Prostate gland (tissue), 2 donors: Measurements from ENCODE around the gene DOLK. TPM values are rescaled to one million over a fixed set of nuclear protein-coding genes. Genes with fewer than 3 reads are reported as not detected.

ENCODE experiments used
- DNase-seq: peaks from one replicate; pipeline ENCODE4 v3.0.0-alpha.2; 2019; ENCODE audit warnings: low spot score
- H3K27ac ChIP-seq, 2 donors: fragments of 200-600 bp; sonication (generic); 2 replicates each; pipeline ENCODE4 v1.5.1; 2017 to 2019
- H3K27me3 ChIP-seq: fragments of 200-600 bp; sonication (generic); replicated peaks from 2 replicates; pipeline ENCODE4 v1.5.1; 2019; ENCODE audit not compliant: insufficient read depth
- H3K36me3 ChIP-seq, 2 donors: fragments of 200-600 bp; sonication (generic); 1 replicate in 1 of 2; 2 replicates in 1 of 2; pipeline versions ENCODE4 v1.5.1 to v1.8.1; 2017 to 2019
- H3K4me1 ChIP-seq: fragments of 200-600 bp; sonication (generic); replicated peaks from 2 replicates; pipeline ENCODE4 v1.5.1; 2019
- H3K4me3 ChIP-seq, 2 donors: fragments of 200-600 bp; sonication (generic); 2 replicates each; pipeline ENCODE4 v1.5.1; 2017 to 2019
- H3K9me3 ChIP-seq: fragments of 200-600 bp; sonication (generic); 2 replicates; pipeline ENCODE4 v1.5.1; 2017
- POLR2A ChIP-seq: fragments of 450-650 bp; IDR thresholded peaks from one replicate; pipeline ENCODE4 v1.6.1; 2016; ENCODE audit warnings: antibody characterized with exemption, mild to moderate bottlenecking
- POLR2AphosphoS5 ChIP-seq: sonication (generic); formaldehyde crosslinking; IDR thresholded peaks from one replicate; pipeline ENCODE4 v1.6.1; 2017; ENCODE audit warnings: antibody characterized with exemption
- WGBS: methylation state at CpG from one replicate; pipeline ENCODE4 v1.1.5; 2018; 5-methylcytosine and 5-hydroxymethylcytosine counted together
- intact Hi-C: fragments of 100-400 bp; cut with DNase I; formaldehyde crosslinking; loops from one replicate; pipeline ENCODE4 v1.14.2; 2022
- total RNA-seq, 2 donors: library from RNA; depleted of rRNA; stranded (reverse); fragments of >200 nt; gene quantifications; one replicate each; pipeline ENCODE4 v1.1.0, GENCODE V29; 2016
- TF ChIP-seq, protein P1 (sequence below), 4 experiments: fragments of 200-600 bp in 2 of 4; fragments of 450-650 bp in 2 of 4; sonication (generic) in 2 of 4; IDR thresholded peaks; 1 replicate in 3 of 4; 2 replicates in 1 of 4; pipeline ENCODE4 v1.5.1; 2016 to 2019; ENCODE audit warnings: antibody characterized with exemption in 4 of 4, mild to moderate bottlenecking in 2 of 4, moderate library complexity in 2 of 4

DOLK gene
- total RNA-seq, 2 donors from 2014 or later: 26.6 to 27.3 TPM

DNA sequence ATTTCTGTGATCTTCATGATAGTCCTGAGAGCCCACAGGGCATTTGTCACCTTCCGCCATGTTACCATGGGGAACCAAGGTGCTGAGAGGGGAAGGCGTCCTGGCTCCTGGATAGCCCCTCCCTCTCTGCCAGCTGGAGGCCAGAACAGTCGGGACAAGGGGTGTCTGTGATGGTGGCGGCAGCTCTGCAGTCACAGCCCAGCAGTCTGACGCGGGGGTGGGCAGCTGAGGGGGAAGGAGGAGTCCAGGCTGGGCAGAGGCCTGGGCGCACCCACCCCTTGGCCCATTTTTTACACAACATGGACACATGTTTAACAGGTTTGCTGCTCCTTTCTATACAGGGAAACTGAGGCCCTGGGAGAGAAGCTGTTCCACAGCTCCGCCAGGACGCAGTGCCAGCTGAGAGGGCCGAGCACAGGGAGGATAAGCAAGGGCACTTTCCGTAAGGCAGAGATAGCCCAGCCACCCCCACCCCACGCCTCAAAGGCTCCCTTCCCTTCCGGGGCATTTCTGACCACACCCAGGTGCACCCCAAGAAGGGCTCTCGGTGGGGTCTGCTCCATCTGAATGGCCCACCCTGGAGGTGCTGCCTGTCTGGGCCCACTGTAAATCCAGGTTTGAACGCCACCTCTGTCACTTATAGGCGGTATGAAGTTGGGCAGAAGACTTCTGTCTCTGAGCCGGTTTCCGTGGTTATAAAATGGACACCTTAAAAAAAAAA is 48.4 kb downstream of the DOLK start:
- intact Hi-C loops: no loop called here
- Histone ChIP-seq H3K9me3 (no peaks in the 10 kb centered on the region), H3K27ac (peak overlapping the region; percentile 51 to 63), H3K4me3 (no peak overlapping the region), H3K4me1 (peaks cover 4% of the 10 kb centered on the region), H3K36me3 (no peaks in the 10 kb centered on the region), H3K27me3 (no peaks in the 10 kb centered on the region)
- TF ChIP-seq, protein P1, sequence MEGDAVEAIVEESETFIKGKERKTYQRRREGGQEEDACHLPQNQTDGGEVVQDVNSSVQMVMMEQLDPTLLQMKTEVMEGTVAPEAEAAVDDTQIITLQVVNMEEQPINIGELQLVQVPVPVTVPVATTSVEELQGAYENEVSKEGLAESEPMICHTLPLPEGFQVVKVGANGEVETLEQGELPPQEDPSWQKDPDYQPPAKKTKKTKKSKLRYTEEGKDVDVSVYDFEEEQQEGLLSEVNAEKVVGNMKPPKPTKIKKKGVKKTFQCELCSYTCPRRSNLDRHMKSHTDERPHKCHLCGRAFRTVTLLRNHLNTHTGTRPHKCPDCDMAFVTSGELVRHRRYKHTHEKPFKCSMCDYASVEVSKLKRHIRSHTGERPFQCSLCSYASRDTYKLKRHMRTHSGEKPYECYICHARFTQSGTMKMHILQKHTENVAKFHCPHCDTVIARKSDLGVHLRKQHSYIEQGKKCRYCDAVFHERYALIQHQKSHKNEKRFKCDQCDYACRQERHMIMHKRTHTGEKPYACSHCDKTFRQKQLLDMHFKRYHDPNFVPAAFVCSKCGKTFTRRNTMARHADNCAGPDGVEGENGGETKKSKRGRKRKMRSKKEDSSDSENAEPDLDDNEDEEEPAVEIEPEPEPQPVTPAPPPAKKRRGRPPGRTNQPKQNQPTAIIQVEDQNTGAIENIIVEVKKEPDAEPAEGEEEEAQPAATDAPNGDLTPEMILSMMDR (IDR thresholded peaks at IDR 0.05): no peak
- TF ChIP-seq POLR2AphosphoS5 (no peak), POLR2A (no peak)
- WGBS: 74% methylated on average over 18 of the region's 18 CpGs
- DNase-seq: no peak

- WGBS: 84% methylated on average over 5 of the region's 5 CpGs
- Histone ChIP-seq H3K27me3 (no peaks in the 10 kb centered on the region), H3K4me1 (peaks cover 4% of the 10 kb centered on the region), H3K9me3 (no peaks in the 10 kb centered on the region), H3K36me3 (no peaks in the 10 kb centered on the region), H3K27ac (peak overlapping the region; percentile 51 to 63), H3K4me3 (no peak overlapping the region)
- intact Hi-C loops: no loop called here
- TF ChIP-seq, protein P1 (IDR thresholded peaks at IDR 0.05): no peak
- TF ChIP-seq POLR2A (no peak), POLR2AphosphoS5 (no peak)
- no peak for DNase-seq
Measured at GRCh38 chr9:128898382-128898781, 49.0 kb downstream of the DOLK start.

DNA sequence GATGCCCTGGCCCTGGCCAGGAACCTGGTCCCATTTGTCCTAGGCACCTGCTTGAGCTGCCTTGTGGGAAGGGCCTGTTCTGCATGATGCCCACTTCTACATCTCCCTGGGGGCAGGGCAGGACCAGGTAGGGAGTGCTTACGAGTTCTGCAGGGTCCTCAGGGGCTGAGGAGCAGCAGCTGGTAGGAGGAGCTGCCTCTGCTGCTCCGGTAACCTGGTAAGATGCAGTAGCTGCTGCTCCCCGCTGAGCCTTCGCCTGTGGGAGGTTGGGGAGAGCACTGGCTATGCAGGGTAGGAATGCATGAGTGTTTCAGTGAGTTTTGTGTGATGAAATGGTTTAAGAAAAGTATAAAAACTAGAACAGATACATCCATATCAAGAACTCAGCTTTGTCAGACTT is 51.8 kb downstream of the DOLK start:
- no peaks in the 10 kb centered on the region for H3K27me3 ChIP-seq
- intact Hi-C loops: no loop called here
- TF ChIP-seq, protein P1 (IDR thresholded peaks at IDR 0.05): no peak
- TF ChIP-seq POLR2AphosphoS5 (no peak), POLR2A (no peak)
- H3K27ac ChIP-seq: peak overlapping the region in 1 of 2 donors; percentile 9
- H3K9me3 ChIP-seq: no peaks in the 10 kb centered on the region
- peaks cover 13% of the 10 kb centered on the region for H3K4me1 ChIP-seq
- H3K4me3 ChIP-seq: no peak overlapping the region
- H3K36me3 ChIP-seq: no peaks in the 10 kb centered on the region
- WGBS: 46% methylated on average over 3 of the region's 4 CpGs
- DNase-seq: no peak

Other genes starting within 250 kb of the DOLK start
- gene PKN3, start 245.1 kb downstream of the DOLK start, total RNA-seq: 1 to 10 TPM; 4.4 to 6.1 TPM
- gene ZDHHC12, start 223.5 kb downstream of the DOLK start, total RNA-seq: 100 to 1,000 TPM in 1 of 2 donors, 10 to 100 TPM in 1; 66.2 to 123 TPM
- 100 to 1,000 TPM in 1 of 2 donors, 10 to 100 TPM in 1; 86.6 to 122 TPM for gene ZER1, start 175.7 kb downstream of the DOLK start, total RNA-seq
- 10 to 100 TPM; 23.5 to 29.4 TPM for gene TBC1D13, start 160.3 kb downstream of the DOLK start, total RNA-seq
- 10 to 100 TPM; 29.9 to 87.2 TPM for gene ENDOG, start 129.1 kb downstream of the DOLK start, total RNA-seq
- 10 to 100 TPM; 45.8 to 47.5 TPM for gene SPOUT1, start 117.8 kb downstream of the DOLK start, total RNA-seq
- gene KYAT1, start 65.7 kb downstream of the DOLK start, total RNA-seq: 10 to 100 TPM; 13.1 to 24.1 TPM
- gene LRRC8A, start 65.5 kb downstream of the DOLK start, total RNA-seq: 10 to 100 TPM; 78.2 to 78.8 TPM
- 10 to 100 TPM; 36.4 to 50.9 TPM for gene PHYHD1, start 26.6 kb downstream of the DOLK start, total RNA-seq
- 10 to 100 TPM; 34.6 to 88.6 TPM for gene NUP188, start 96 bp upstream of the DOLK start, total RNA-seq
- 100 to 1,000 TPM; 113 to 178 TPM for gene SH3GLB2, start 80.7 kb upstream of the DOLK start, total RNA-seq
- 10 to 100 TPM; 54.5 to 56.5 TPM for gene MIGA2, start 89.0 kb upstream of the DOLK start, total RNA-seq
- 10 to 100 TPM; 13.5 to 24.1 TPM for gene DOLPP1, start 133.5 kb upstream of the DOLK start, total RNA-seq
- 10 to 100 TPM; 59.8 to 98.3 TPM for gene CRAT, start 163.2 kb upstream of the DOLK start, total RNA-seq
- gene PTPA, start 163.8 kb upstream of the DOLK start, total RNA-seq: 100 to 1,000 TPM; 165 to 173 TPM
- 10 to 100 TPM in 1 of 2 donors, 1 to 10 TPM in 1; 7.2 to 30.7 TPM for gene IER5L, start 230.7 kb upstream of the DOLK start, total RNA-seq